ENCODE results near the gene BAD. TPM values are rescaled to one million over a fixed set of nuclear protein-coding genes. Genes with fewer than 3 reads are reported as not detected.

Gene BAD
- total and polyA plus RNA-seq, 2 of the 13 experiments (the other 11 are each of a cell fraction or from before 2014, with no cell fraction given): 17.9 to 28.5 TPM

DNA sequence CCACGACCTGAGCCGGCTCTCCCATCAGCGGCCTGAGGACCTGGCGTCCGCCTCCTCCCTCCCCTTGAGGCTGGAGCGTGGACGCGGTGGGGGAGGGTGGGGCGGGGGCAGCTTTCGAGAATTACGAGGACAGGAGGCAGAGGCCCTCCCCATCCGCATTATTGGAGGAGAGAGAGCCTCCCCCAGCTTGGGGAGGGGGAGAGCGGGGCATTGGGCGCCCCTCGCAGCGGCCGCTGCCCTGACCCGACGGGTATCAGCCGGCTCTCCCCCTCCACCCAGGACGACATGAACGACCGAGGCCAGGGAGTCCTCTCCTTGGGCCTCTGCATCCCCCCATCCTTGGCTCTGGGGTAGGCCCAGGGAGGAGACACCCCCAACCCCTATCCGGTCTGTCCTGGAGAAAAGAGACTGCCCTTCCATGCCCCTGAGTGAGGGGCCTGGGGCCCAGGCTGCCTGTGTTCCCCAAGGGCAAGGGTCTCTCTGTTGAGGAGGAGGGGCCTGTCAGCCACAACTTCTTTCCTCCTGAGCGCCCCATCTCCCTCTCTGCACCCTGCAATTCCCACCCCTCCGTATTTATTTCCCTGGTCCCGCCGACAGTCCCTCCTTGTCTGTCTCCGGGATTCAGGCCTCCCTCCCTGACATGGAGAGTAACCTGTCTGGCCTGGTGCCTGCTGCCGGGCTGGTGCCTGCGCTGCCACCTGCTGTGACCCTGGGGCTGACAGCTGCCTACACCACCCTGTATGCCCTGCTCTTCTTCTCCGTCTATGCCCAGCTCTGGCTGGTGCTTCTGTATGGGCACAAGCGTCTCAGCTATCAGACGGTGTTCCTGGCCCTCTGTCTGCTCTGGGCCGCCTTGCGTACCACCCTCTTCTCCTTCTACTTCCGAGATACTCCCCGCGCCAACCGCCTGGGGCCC is 1.7 kb upstream of the BAD start (continued):
- TF ChIP-seq, protein P1, sequence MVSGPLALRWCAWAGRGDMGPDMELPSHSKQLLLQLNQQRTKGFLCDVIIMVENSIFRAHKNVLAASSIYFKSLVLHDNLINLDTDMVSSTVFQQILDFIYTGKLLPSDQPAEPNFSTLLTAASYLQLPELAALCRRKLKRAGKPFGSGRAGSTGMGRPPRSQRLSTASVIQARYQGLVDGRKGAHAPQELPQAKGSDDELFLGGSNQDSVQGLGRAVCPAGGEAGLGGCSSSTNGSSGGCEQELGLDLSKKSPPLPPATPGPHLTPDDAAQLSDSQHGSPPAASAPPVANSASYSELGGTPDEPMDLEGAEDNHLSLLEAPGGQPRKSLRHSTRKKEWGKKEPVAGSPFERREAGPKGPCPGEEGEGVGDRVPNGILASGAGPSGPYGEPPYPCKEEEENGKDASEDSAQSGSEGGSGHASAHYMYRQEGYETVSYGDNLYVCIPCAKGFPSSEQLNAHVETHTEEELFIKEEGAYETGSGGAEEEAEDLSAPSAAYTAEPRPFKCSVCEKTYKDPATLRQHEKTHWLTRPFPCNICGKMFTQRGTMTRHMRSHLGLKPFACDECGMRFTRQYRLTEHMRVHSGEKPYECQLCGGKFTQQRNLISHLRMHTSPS (CRISPR knock-in tag; IDR thresholded peaks at IDR 0.05; ENCODE audit: low read depth): 0 out of 2 replicates have a peak, but pooled peaks have one; percentile 46
- TF ChIP-seq EEA1 (CRISPR knock-in tag; IDR thresholded peaks at IDR 0.05; ENCODE audit: borderline replicate concordance) (no peak), ZNF253 (CRISPR knock-in tag; IDR thresholded peaks at IDR 0.05; ENCODE audit: borderline replicate concordance) (no peak), ZNF605 (CRISPR knock-in tag; IDR thresholded peaks at IDR 0.05) (no peak), ZNF431 (CRISPR knock-in tag; IDR thresholded peaks at IDR 0.05; ENCODE audit: borderline replicate concordance, low read depth) (no peak), REXO4 (CRISPR knock-in tag; IDR thresholded peaks at IDR 0.05; ENCODE audit: borderline replicate concordance) (no peak), RXRA (CRISPR knock-in tag; IDR thresholded peaks at IDR 0.05) (no peak), EED (CRISPR knock-in tag; IDR thresholded peaks at IDR 0.05) (no peak), SIN3A (IDR thresholded peaks at IDR 0.05; ENCODE audit: borderline replicate concordance, low read depth, low read length) (no peak), ZNF816 (CRISPR knock-in tag; IDR thresholded peaks at IDR 0.05; ENCODE audit: borderline replicate concordance) (no peak; the same call in 1 of the 2 replicates), ZKSCAN5 (CRISPR knock-in tag; IDR thresholded peaks at IDR 0.05) (no peak), BRCA1 (CRISPR knock-in tag; IDR thresholded peaks at IDR 0.05) (no peak), SMC3 (IDR thresholded peaks at IDR 0.05; ENCODE audit: low read length) (peak; percentile 1; the same call in 1 of the 2 replicates), HNRNPL (IDR thresholded peaks at IDR 0.05; ENCODE audit: low read depth, low read length) (peak; percentile 85), SOX13 (IDR thresholded peaks at IDR 0.05) (no peak), SOX13 (CRISPR knock-in tag; conservative IDR thresholded peaks at IDR 0.05 in 1 of 2, IDR thresholded peaks at IDR 0.05 in 1 of 2) (no peak), KMT2A (CRISPR knock-in tag; IDR thresholded peaks at IDR 0.05) (no peak), GATAD1 (CRISPR knock-in tag; IDR thresholded peaks at IDR 0.05) (peak; percentile 2; the same call in 1 of the 2 replicates), DPF2 (CRISPR knock-in tag; IDR thresholded peaks at IDR 0.05; ENCODE audit: borderline replicate concordance, low read depth) (no peak), CBX2 (IDR thresholded peaks at IDR 0.05; ENCODE audit: low read depth, low read length) (no peak), CBX2 (CRISPR knock-in tag; IDR thresholded peaks at IDR 0.05; ENCODE audit: low read depth) (no peak)
- TF ChIP-seq, protein P2, sequence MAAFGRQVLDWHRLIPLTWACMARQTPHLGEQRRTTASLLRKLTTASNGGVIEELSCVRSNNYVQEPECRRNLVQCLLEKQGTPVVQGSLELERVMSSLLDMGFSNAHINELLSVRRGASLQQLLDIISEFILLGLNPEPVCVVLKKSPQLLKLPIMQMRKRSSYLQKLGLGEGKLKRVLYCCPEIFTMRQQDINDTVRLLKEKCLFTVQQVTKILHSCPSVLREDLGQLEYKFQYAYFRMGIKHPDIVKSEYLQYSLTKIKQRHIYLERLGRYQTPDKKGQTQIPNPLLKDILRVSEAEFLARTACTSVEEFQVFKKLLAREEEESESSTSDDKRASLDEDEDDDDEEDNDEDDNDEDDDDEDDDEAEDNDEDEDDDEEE (CRISPR knock-in tag; IDR thresholded peaks at IDR 0.05): 0 out of 2 replicates have a peak, but pooled peaks have one; percentile 1
- TF ChIP-seq, protein P3, sequence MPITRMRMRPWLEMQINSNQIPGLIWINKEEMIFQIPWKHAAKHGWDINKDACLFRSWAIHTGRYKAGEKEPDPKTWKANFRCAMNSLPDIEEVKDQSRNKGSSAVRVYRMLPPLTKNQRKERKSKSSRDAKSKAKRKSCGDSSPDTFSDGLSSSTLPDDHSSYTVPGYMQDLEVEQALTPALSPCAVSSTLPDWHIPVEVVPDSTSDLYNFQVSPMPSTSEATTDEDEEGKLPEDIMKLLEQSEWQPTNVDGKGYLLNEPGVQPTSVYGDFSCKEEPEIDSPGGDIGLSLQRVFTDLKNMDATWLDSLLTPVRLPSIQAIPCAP (CRISPR knock-in tag; IDR thresholded peaks at IDR 0.05; ENCODE audit: low read depth): no peak
